A549 treated with Hydrocortisone at 1 μM for 4 hours (cell line): ENCODE results near the gene ARHGAP23. TPM values are rescaled to one million over a fixed set of nuclear protein-coding genes. Genes with fewer than 3 reads are reported as not detected.

Source experiments
- total RNA-seq: library from RNA; stranded (reverse); fragments of 200-300 nt; extraction: Qiagen RNA extraction; gene quantifications from 5 replicates; pipeline ENCODE4 v1.2.3, GENCODE V29; 2022

ARHGAP23 gene
- total RNA-seq, result 52.9 to 79.4 TPM (median 70.2 TPM) in 5 replicates

GRCh38 chr17:38428112-38428642, at the start of gene ARHGAP23:
ARHGAP23 (plus strand) TSS chr17:38428464; CDS start chr17:38428486, 22 bp downstream.

Other genes with a start within 250 kb of the ARHGAP23 start
- gene TBC1D3, start 235.9 kb upstream of the ARHGAP23 start, total RNA-seq, result not detected in 5 replicates
- gene MRPL45, start 131.3 kb upstream of the ARHGAP23 start, total RNA-seq, result 59.6 to 65.9 TPM (median 63.6 TPM) in 5 replicates
- gene GPR179, start 84.5 kb upstream of the ARHGAP23 start, total RNA-seq, result 0.02 to 0.05 TPM (median 0.03 TPM) in 5 replicates
- 11.6 to 16.9 TPM (median 13.4 TPM) in 5 replicates for gene SOCS7, start 76.6 kb upstream of the ARHGAP23 start, total RNA-seq
- 2.0 to 3.2 TPM (median 2.7 TPM) in 5 replicates for gene SRCIN1, start 177.5 kb downstream of the ARHGAP23 start, total RNA-seq
- 10.9 to 12.9 TPM (median 12.0 TPM) in 5 replicates for gene EPOP, start 246.5 kb downstream of the ARHGAP23 start, total RNA-seq